A549 (cell line): ENCODE measurements around the gene ARMH4. TPM values are rescaled to one million over a fixed set of nuclear protein-coding genes. Genes with fewer than 3 reads are reported as not detected.

Experiments used
- ATAC-seq, 2 experiments: fragments of 200-7000 bp in 1 of 2; fragments of >200 bp in 1 of 2; cut with Nextera tagmentation in 1 of 2; cut with Tn5 transposase in 1 of 2; 3 replicates each; pipeline versions ENCODE4 v1.8.0 to v1.9.1; 2018 to 2020; ENCODE audit warnings: mild to moderate bottlenecking in 1 of 2, moderate library complexity in 1 of 2
- CTCF ChIA-PET: fragments of 300-600 bp; sonication (Branson Sonifier 250); formaldehyde crosslinking; extraction: SDS; loops from one replicate; lab custom pipeline; 2021; ENCODE audit warnings: antibody characterized with exemption, inconsistent platforms; lab: Yijun Ruan, JAX
- POLR2A ChIA-PET: fragments of 350-600 bp; formaldehyde crosslinking; extraction: SDS; loops from one replicate; lab custom pipeline; 2021; ENCODE audit warnings: antibody characterized with exemption, inconsistent platforms; lab: Yijun Ruan, JAX
- DNase-seq, 2 experiments: peaks; one replicate each; pipeline versions ENCODE4 v3.0.0 to v3.0.0-alpha.2; 2011 to 2016; ENCODE audit warnings: low read depth in 1 of 2, low spot score in 1 of 2
- FAIRE-seq: peaks from 2 replicates; lab custom pipeline; 2011; peaks lifted over from hg19 to GRCh38; lab: Jason Lieb, UNC
- H3K27ac ChIP-seq, 2 experiments: fragments of >200 bp; sonication (Bioruptor Twin); formaldehyde crosslinking; 3 replicates each; pipeline ENCODE4 v1.5.1; 2016 to 2017
- H3K4me1 ChIP-seq: fragments of >200 bp; sonication (Bioruptor Twin); formaldehyde crosslinking; 3 replicates; pipeline ENCODE4 v1.6.1; 2016
- H3K4me2 ChIP-seq: fragments of >200 bp; sonication (Bioruptor Twin); formaldehyde crosslinking; 3 replicates; pipeline ENCODE4 v1.6.1; 2016
- H3K4me3 ChIP-seq: fragments of >200 bp; sonication (Bioruptor Twin); formaldehyde crosslinking; 3 replicates; pipeline ENCODE4 v1.5.1; 2016
- H3K9me3 ChIP-seq: fragments of >200 bp; sonication (Bioruptor Twin); formaldehyde crosslinking; 3 replicates; pipeline ENCODE4 v1.6.1; 2016
- BHLHE40 ChIP-seq: IDR thresholded peaks from 2 replicates; pipeline ENCODE4 v1.6.1; 2012; ENCODE audit warnings: low read depth, low read length, inconsistent platforms
- CBX2 ChIP-seq: fragments of 200-600 bp; sonication (generic); IDR thresholded peaks from 2 replicates; pipeline ENCODE4 v1.6.1; 2016; ENCODE audit warnings: low read depth, mild to moderate bottlenecking, borderline replicate concordance
- CEBPB ChIP-seq, 2 experiments: fragments of >200 bp in 1 of 2; sonication (Bioruptor Twin) in 1 of 2; formaldehyde crosslinking in 1 of 2; IDR thresholded peaks; 2 replicates each; pipeline ENCODE4 v1.6.1; 2012 to 2016
- E2F6 ChIP-seq: IDR thresholded peaks from 2 replicates; pipeline ENCODE4 v1.6.1; 2012; ENCODE audit warnings: low read depth, borderline replicate concordance
- EHMT2 ChIP-seq: fragments of 200-600 bp; sonication (generic); IDR thresholded peaks from 2 replicates; pipeline ENCODE4 v1.6.1; 2016; ENCODE audit warnings: antibody characterized with exemption, low read depth, mild to moderate bottlenecking, moderate library complexity
- EP300 ChIP-seq, 2 experiments: fragments of >200 bp; sonication (Bioruptor Twin); formaldehyde crosslinking; IDR thresholded peaks; 2 replicates in 1 of 2; 3 replicates in 1 of 2; pipeline ENCODE4 v1.6.1; 2016 to 2017
- FOXS1 ChIP-seq: fragments of 250-450 bp; sonication (Bioruptor Pico); IDR thresholded peaks from 2 replicates; pipeline ENCODE4 v1.5.0; 2020; ENCODE audit warnings: mild to moderate bottlenecking, moderate library complexity
- GATA3 ChIP-seq: IDR thresholded peaks from 2 replicates; pipeline ENCODE4 v1.6.1; 2012; ENCODE audit warnings: borderline replicate concordance
- HES2 ChIP-seq: fragments of >200 bp; sonication (Bioruptor Twin); formaldehyde crosslinking; IDR thresholded peaks from 2 replicates; pipeline ENCODE4 v1.6.1; 2016
- HOXA7 ChIP-seq: fragments of 250-450 bp; sonication (Bioruptor Pico); IDR thresholded peaks from 2 replicates; pipeline ENCODE4 v1.5.0; 2020; ENCODE audit warnings: mild to moderate bottlenecking, moderate library complexity
- MYC ChIP-seq: IDR thresholded peaks from 2 replicates; pipeline ENCODE4 v1.6.1; 2012; ENCODE audit warnings: mild to moderate bottlenecking, inconsistent platforms, low read length, improper control_type of control experiment, borderline replicate concordance
- NR3C1 ChIP-seq: fragments of >200 bp; sonication (Bioruptor Twin); formaldehyde crosslinking; IDR thresholded peaks from 3 replicates; pipeline ENCODE4 v1.6.1; 2017
- POLR2AphosphoS2 ChIP-seq: conservative IDR thresholded peaks from 2 replicates; pipeline ENCODE4 v1.6.1; 2012; ENCODE audit warnings: low read length, improper control_type of control experiment, inconsistent platforms
- RAD21 ChIP-seq, 2 experiments: fragments of >200 bp in 1 of 2; sonication (Bioruptor Twin) in 1 of 2; formaldehyde crosslinking in 1 of 2; IDR thresholded peaks in 1 of 2; conservative IDR thresholded peaks in 1 of 2; 2 replicates in 1 of 2; 3 replicates in 1 of 2; pipeline ENCODE4 v1.6.1; 2012 to 2018; ENCODE audit warnings: inconsistent platforms in 1 of 2
- REST ChIP-seq: fragments of 200-600 bp; sonication (generic); IDR thresholded peaks from 2 replicates; pipeline ENCODE4 v1.6.1; 2016; ENCODE audit warnings: antibody characterized with exemption, mild to moderate bottlenecking, moderate library complexity
- RNF2 ChIP-seq: fragments of 200-600 bp; sonication (generic); IDR thresholded peaks from 2 replicates; pipeline ENCODE4 v1.6.1; 2016; ENCODE audit warnings: low read depth, mild to moderate bottlenecking, antibody characterized with exemption, moderate library complexity, borderline replicate concordance
- SMC3 ChIP-seq: fragments of >200 bp; sonication (Bioruptor Twin); formaldehyde crosslinking; IDR thresholded peaks from 3 replicates; pipeline ENCODE4 v1.6.1; 2018; ENCODE audit warnings: inconsistent platforms
- USF2 ChIP-seq: fragments of 450-650 bp; IDR thresholded peaks from 2 replicates; pipeline ENCODE4 v1.6.1; 2014; ENCODE audit warnings: antibody characterized with exemption
- ZC3H11A ChIP-seq: fragments of 450-650 bp; IDR thresholded peaks from 2 replicates; pipeline ENCODE4 v1.6.1; 2014; ENCODE audit warnings: antibody characterized with exemption, mild to moderate bottlenecking
- ZNF302 ChIP-seq: fragments of 250-450 bp; sonication (Bioruptor Pico); IDR thresholded peaks from 2 replicates; pipeline ENCODE4 v1.9.0; 2021; ENCODE audit warnings: inconsistent platforms, mild to moderate bottlenecking, moderate library complexity
- WGBS: methylation state at CpG from one replicate; pipeline ENCODE4 v1.1.6; 2017; ENCODE audit errors: missing lambda C conversion rate; 5-methylcytosine and 5-hydroxymethylcytosine counted together
- polyA minus RNA-seq: library from RNA; depleted of rRNA, polyadenylated mRNA; stranded (reverse); fragments of >200 nt; gene quantifications from 2 replicates; pipeline ENCODE4 v1.2.3, GENCODE V29; 2011; rRNA and poly(A)+ RNA removed
- polyA plus RNA-seq, 4 experiments: library from polyadenylated mRNA; depleted of rRNA in 3 of 4; stranded (reverse); fragments of >200 nt; fragmentation: RNase III in 1 of 4; extraction: RNeasy Plus Mini Kit Qiagen cat#74134 plus additional on column Dnase treatment in 1 of 4; gene quantifications; 2 replicates in 3 of 4; 3 replicates in 1 of 4; pipeline ENCODE4 v1.2.3, GENCODE V29; 2011 to 2017

The ARMH4 gene
- polyA plus RNA-seq (2011; rRNA removed) (0.22 and 0.56 TPM in 2 replicates), polyA plus RNA-seq (2017; fragmentation: RNase III; extraction: RNeasy Plus Mini Kit Qiagen cat#74134 plus additional on column Dnase treatment) (0.15 to 0.77 TPM (median 0.59 TPM) in 3 replicates), polyA minus RNA-seq (6.5 and 109 TPM in 2 replicates)
- 0.12 and 0.16 TPM in 2 replicates for polyA plus RNA-seq (2012; cell fraction: cytosol; rRNA removed)
- 0.04 and 0.06 TPM in 2 replicates for polyA plus RNA-seq (2012; cell fraction: nucleus; rRNA removed)

GRCh38 chr14:58152014-58152857 is at the start of gene ARMH4:
TSS of gene ARMH4 (minus strand) at chr14:58152213. CDS start at chr14:58139358, 12,855 bp downstream.
- no peak for TF ChIP-seq NR3C1
- TF ChIP-seq EP300 (IDR thresholded peaks at IDR 0.05), result no peak
- no peak for TF ChIP-seq SMC3
- no peak for TF ChIP-seq GATA3
- TF ChIP-seq CBX2, result no peak
- peak; percentile 62; the same call in 1 of the 2 replicates for TF ChIP-seq RNF2
- Histone ChIP-seq H3K4me2 (peak within 1 kb of the TSS; percentile 99), H3K9me3 (no peaks in the 10 kb centered on the region), H3K4me1 (peaks cover 10% of the 10 kb centered on the region; the same call in 1 of the 3 replicates), H3K27ac (peak within 1 kb of the TSS in 1 of 2 experiments; percentile 67; a peak in 3 of 6 replicates), H3K4me3 (peak within 1 kb of the TSS; percentile 73)
- FAIRE-seq (no peak), ATAC-seq (peak; percentile 93 to 97), DNase-seq (peak; percentile 73 to 76)
- WGBS, result 11% methylated on average over 24 of the region's 70 CpGs
- ChIA-PET CTCF (interaction anchor here (0.6 to 1.4 kb wide), 5 partner anchors 9 to 41 kb away, joined by 3 to 4 read pairs (median 3); no protein-coding TSS in a partner anchor), POLR2A (interaction anchor here (0.6 kb wide), 1 partner anchor 101 kb away, joined by 3 read pairs; no protein-coding TSS in a partner anchor)

GRCh38 chr14:58200846-58201245 is 48.8 kb upstream of the ARMH4 start:
- no peak for DNase-seq
- Histone ChIP-seq H3K4me2 (peak overlapping the region; percentile 91), H3K4me3 (peak overlapping the region; percentile 64), H3K9me3 (no peaks in the 10 kb centered on the region), H3K27ac (peak overlapping the region; percentile 94 to 97), H3K4me1 (peaks cover 8% of the 10 kb centered on the region; the same call in 2 of the 3 replicates)
- ChIA-PET CTCF (no interaction called here), POLR2A (interaction anchor here (1.2 to 2.0 kb wide), 3 partner anchors 40 to 97 kb away, joined by 5 to 9 read pairs (median 8); partner anchors contain the start of genes ARID4A and PSMA3)
- no peak for ATAC-seq
- no peak for FAIRE-seq
- 22% methylated on average over 2 of the region's 2 CpGs for WGBS
- no peak for TF ChIP-seq ZC3H11A
- no peak for TF ChIP-seq USF2
- TF ChIP-seq EHMT2, result no peak
- TF ChIP-seq HES2, result no peak
- TF ChIP-seq MYC, result no peak
- TF ChIP-seq HOXA7 (CRISPR knock-in tag), result no peak
- no peak for TF ChIP-seq ZNF302 (CRISPR knock-in tag)
- no peak for TF ChIP-seq POLR2AphosphoS2
- TF ChIP-seq RAD21 (conservative IDR thresholded peaks at IDR 0.05 in 1 of 2, IDR thresholded peaks at IDR 0.05 in 1 of 2), result no peak

GRCh38 chr14:58200480-58200841 is 48.4 kb upstream of the ARMH4 start:
- no peak for DNase-seq
- TF ChIP-seq E2F6 (no peak), REST (no peak), CEBPB (IDR thresholded peaks at IDR 0.05) (no peak), FOXS1 (CRISPR knock-in tag) (no peak), BHLHE40 (no peak)
- ChIA-PET POLR2A (interaction anchor here (0.6 to 2.0 kb wide), 4 partner anchors 39 to 97 kb away, joined by 3 to 9 read pairs (median 6); partner anchors contain the start of genes ARID4A and PSMA3), CTCF (interaction anchor here (1.2 kb wide), 1 partner anchor 36 kb away, joined by 3 read pairs; no protein-coding TSS in a partner anchor)
- 2% methylated on average over 11 of the region's 11 CpGs for WGBS
- Histone ChIP-seq H3K4me1 (peaks cover 8% of the 10 kb centered on the region; the same call in 2 of the 3 replicates), H3K27ac (peak overlapping the region; percentile 94 to 97), H3K4me2 (peak overlapping the region; percentile 91), H3K9me3 (no peaks in the 10 kb centered on the region), H3K4me3 (peak overlapping the region; percentile 64)
- FAIRE-seq, result no peak
- peak; percentile 33 to 44; a peak in 5 of 6 replicates for ATAC-seq
